Measurements from ENCODE around the gene FXYD6. TPM values are rescaled to one million over a fixed set of nuclear protein-coding genes. Genes with fewer than 3 reads are reported as not detected.

The FXYD6 gene
- total RNA-seq, 2 experiments from 2014 or later, result 0.31 TPM; not detected in 1

DNA sequence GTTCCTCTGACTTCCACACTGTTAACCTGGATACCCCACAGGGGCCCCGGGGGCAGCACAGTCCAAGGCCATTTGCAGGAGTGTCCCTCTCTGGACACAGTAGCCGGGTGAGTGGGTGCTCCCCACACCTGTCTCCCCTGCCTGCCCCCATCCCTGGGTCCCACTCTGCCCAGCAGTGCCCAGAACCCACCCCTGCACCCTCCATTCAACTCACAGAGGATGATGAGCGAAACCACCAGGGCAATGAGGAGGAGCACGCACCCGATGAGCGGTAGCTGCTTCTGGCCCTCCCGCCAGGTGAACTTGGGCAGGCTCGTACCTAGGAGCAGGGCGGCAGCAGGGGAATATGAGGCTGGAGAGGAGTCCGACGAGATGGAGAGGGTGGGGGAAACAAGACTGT is 40.5 kb upstream of the FXYD6 start:
- H3K27me3 Mint-ChIP-seq, result no peaks in the 10 kb centered on the region
- no peaks in the 10 kb centered on the region for H3K9me3 Mint-ChIP-seq
- H3K27ac Mint-ChIP-seq, result no peak overlapping the region
- no peak overlapping the region for H3K4me3 Mint-ChIP-seq
- ATAC-seq (ENCODE audit: low read depth) (no peak), DNase-seq (peak; percentile 22)
- POLR2A ChIA-PET, result no interaction called here
- H3K4me1 Mint-ChIP-seq, result peaks cover 15% of the 10 kb centered on the region
- no peaks in the 10 kb centered on the region for H3K36me3 Mint-ChIP-seq

DNA sequence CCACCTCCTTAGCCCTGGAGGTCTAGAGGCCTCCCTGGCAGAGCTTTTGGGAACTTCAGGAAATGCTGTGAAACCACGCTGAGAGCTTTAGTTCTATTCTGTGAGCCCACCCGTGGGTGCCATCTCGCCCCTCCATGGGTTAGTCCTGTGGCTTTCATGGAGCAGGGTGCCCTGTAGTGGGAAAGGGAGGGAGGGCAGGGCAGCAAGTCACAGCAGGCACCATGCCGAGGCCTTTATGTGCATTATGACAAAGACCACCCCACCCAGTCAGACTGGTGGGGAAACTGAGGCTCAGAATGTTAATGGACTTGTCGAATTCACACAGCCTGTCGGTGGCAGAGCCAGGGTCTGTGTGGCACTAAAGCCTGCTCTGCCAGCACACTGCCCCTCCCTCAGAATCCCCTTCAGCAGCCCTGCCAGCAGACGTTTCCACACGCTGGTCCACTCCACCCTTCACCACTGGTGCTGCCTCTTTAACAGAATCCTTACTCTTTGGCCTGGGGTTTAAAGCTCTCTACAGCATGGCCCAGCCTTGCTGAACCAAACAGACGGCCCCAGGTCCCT is 39.3 kb upstream of the FXYD6 start:
- H3K4me3 Mint-ChIP-seq, result no peak overlapping the region
- no peak for ATAC-seq (ENCODE audit: low read depth)

DNA sequence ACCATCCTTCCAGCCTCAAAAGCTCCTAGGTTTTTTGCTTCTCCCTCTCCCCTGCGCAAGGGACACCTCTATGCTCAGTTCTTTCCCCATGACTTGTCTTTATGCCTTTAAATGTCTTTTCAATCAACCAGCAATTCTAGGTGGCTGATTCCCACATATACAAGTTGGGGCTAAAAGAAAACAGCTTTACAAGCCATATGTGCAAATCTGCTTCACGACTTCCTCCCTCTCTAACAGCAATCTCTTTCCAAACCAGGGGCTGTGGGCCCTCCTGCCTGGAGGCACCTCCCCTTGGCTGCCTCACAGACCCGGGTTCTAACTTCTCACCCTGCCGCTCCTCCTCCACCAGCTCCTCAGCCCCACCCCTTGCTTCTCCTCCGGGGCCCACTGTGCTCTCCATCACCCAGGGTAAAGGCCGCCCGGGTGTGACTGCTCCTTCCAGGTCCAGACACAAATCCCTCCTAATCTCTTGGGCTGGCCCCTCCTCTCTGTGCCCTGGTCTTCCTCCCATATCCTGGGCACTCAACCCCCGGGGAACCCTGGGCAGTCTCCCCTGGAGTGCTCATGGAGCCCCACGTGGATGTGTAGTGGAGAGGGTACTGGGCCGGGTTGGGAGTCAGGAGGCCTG is 38.6 kb upstream of the FXYD6 start:
- ATAC-seq (ENCODE audit: low read depth) (no peak), DNase-seq (no peak)
- POLR2A ChIA-PET, result interaction anchor here (1.7 kb wide), 1 partner anchor 39 kb away, joined by 4 read pairs; no protein-coding TSS in a partner anchor
- Mint-ChIP-seq H3K36me3 (no peaks in the 10 kb centered on the region), H3K4me3 (no peak overlapping the region), H3K9me3 (no peaks in the 10 kb centered on the region), H3K27me3 (no peaks in the 10 kb centered on the region), H3K4me1 (peaks cover 16% of the 10 kb centered on the region), H3K27ac (no peak overlapping the region)

More for the DNA sequence above, 39.3 kb upstream of the FXYD6 start:
- no peak overlapping the region for H3K27ac Mint-ChIP-seq
- no peaks in the 10 kb centered on the region for H3K27me3 Mint-ChIP-seq
- peak; percentile 18 for DNase-seq
- no peaks in the 10 kb centered on the region for H3K9me3 Mint-ChIP-seq
- no peaks in the 10 kb centered on the region for H3K36me3 Mint-ChIP-seq
- POLR2A ChIA-PET, result interaction anchor here (1.7 kb wide), 1 partner anchor 40 kb away, joined by 4 read pairs; no protein-coding TSS in a partner anchor
- H3K4me1 Mint-ChIP-seq, result peaks cover 16% of the 10 kb centered on the region

DNA sequence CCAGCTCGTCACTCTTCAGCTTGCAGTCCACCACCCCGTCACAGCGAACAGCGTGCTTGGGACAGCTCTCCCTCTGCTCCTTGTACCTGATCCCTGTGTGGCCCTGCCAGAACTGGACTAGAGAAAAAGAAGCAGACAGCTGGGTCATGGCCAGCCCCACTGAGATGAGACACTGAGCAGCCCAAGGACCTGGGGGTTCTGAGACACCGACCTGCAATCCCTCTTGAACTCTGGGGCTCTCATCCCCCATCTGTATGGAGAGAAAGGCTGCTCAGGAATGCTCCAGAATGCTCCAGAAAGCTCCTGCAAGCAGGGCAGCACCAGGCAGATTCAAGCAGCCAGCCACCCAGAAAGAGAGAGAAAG is 37.9 kb upstream of the FXYD6 start:
- no peak for DNase-seq
- Mint-ChIP-seq H3K27me3 (no peaks in the 10 kb centered on the region), H3K27ac (no peak overlapping the region), H3K9me3 (no peaks in the 10 kb centered on the region), H3K4me1 (peaks cover 14% of the 10 kb centered on the region), H3K4me3 (no peak overlapping the region), H3K36me3 (no peaks in the 10 kb centered on the region)
- ATAC-seq (ENCODE audit: low read depth), result no peak
- POLR2A ChIA-PET, result interaction anchor here (0.6 to 1.7 kb wide), 2 partner anchors 38 to 192 kb away, joined by 3 to 4 read pairs; no protein-coding TSS in a partner anchor

DNA sequence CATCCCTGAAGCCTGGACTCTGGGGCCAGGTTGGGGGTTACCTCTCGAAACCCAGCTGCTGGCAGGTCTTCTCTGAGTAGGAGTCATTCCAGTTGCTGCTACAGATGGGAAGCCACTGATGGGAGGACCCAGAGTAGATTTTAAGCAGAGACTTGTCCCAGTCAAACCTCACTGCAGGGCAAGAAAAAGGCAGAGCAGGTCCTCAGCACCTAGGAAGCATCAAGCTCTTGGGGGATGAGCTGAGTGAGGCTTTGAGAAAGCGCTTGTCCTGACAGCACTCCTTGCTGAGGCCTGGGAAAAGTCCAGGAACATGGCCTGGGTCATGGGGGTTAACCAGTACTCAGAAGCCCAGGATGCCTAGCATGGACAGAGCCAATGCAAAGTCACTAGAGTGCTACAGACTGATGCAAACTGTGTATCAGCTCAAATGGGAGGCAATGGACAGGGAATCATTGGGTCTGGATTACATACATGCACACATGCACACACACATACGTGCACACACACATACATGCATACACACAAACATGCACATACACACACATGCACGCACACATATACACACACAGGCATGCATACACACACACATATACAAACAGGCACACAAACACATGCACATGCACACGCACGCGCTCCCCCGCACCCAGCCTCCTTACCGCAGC is 37.4 kb upstream of the FXYD6 start:
- no peaks in the 10 kb centered on the region for H3K27me3 Mint-ChIP-seq
- no peaks in the 10 kb centered on the region for H3K9me3 Mint-ChIP-seq
- no peak overlapping the region for H3K27ac Mint-ChIP-seq
- DNase-seq (no peak), ATAC-seq (ENCODE audit: low read depth) (no peak)
- H3K36me3 Mint-ChIP-seq, result no peaks in the 10 kb centered on the region
- H3K4me1 Mint-ChIP-seq, result peaks cover 13% of the 10 kb centered on the region
- H3K4me3 Mint-ChIP-seq, result no peak overlapping the region
- POLR2A ChIA-PET, result interaction anchor here (0.6 kb wide), 1 partner anchor 192 kb away, joined by 3 read pairs; no protein-coding TSS in a partner anchor

DNA sequence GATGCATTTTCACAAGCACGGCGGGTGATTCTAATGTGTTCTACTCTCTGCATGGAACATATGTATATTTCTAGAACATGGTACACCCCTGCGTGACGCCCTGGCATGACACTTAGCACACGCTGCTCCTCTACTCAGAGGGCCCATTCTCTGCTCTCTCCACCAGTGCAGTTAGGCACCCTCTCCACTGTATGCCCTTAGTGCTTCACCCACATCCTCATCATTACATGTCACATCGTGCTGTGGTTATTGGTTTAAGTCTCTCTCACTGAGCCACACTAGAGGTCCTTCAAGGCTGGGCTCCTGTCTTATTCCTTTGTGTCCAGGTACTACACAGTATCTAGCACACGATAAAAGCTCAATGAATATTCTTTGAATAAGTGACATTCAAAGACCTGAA is 36.0 kb upstream of the FXYD6 start:
- H3K4me3 Mint-ChIP-seq, result no peak overlapping the region
- H3K36me3 Mint-ChIP-seq, result no peaks in the 10 kb centered on the region
- H3K27ac Mint-ChIP-seq, result peak overlapping the region; percentile 1
- H3K9me3 Mint-ChIP-seq, result no peaks in the 10 kb centered on the region
- ATAC-seq (ENCODE audit: low read depth) (peak; percentile 85), DNase-seq (no peak)
- H3K4me1 Mint-ChIP-seq, result peaks cover 20% of the 10 kb centered on the region
- POLR2A ChIA-PET, result no interaction called here
- H3K27me3 Mint-ChIP-seq, result no peaks in the 10 kb centered on the region

DNA sequence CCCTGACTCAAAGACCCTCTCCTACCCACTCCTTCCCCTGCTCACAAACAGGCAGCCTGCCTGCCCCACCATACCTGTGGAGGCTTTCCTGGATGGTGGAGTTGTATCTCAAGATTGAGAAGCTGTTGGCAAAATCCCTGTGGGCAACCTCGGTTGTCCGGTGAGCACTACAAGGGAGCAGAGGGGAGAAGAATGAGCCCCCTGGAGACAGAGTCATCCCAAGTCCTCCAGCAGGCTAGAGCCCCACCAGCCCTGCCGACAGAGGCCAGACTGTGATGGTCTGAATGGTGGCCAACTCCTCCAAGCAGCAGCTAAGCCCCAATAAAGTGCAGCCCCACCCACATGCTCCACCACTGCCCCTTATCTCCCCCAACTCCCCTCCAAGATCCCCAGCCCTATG is 35.2 kb upstream of the FXYD6 start:
- H3K36me3 Mint-ChIP-seq, result no peaks in the 10 kb centered on the region
- no peaks in the 10 kb centered on the region for H3K9me3 Mint-ChIP-seq
- POLR2A ChIA-PET, result no interaction called here
- no peak overlapping the region for H3K4me3 Mint-ChIP-seq
- DNase-seq (no peak), ATAC-seq (ENCODE audit: low read depth) (no peak)
- H3K27me3 Mint-ChIP-seq, result no peaks in the 10 kb centered on the region
- H3K4me1 Mint-ChIP-seq, result peaks cover 23% of the 10 kb centered on the region
- H3K27ac Mint-ChIP-seq, result no peak overlapping the region

DNA sequence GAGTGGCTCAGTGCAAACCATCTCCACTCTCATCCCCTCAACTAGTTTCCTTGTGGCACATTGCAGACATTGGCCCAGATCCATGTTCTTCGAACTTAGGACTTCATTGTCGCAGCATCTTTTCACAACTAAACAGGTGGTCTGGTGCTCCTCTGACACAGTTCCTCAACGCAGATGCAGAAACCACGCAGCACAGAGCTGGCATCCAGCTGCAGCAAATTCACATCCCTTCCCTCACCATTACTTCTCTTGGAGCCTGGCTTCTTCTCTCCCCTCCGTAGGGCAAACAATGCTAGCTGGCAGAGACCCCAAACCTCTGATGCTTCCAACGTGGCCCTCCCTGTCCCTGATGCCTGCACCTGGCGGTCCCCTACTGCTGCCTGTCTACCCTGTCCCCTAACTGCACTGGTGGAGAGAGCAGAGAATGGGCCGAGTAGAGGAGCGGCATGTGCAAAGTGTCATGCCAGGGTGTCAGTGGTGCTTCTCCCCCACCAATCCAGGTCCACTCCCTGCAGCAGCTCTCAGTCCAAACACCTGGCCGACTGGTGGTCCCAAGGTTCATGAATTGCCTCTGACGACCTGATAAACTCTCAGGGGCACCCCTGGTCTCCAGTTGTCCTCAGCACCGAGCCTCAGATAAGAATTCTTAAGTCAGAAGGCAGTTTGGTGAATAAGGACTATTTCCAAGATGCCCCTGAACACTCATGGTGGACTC is 34.6 kb upstream of the FXYD6 start:
- POLR2A ChIA-PET, result no interaction called here

DNA sequence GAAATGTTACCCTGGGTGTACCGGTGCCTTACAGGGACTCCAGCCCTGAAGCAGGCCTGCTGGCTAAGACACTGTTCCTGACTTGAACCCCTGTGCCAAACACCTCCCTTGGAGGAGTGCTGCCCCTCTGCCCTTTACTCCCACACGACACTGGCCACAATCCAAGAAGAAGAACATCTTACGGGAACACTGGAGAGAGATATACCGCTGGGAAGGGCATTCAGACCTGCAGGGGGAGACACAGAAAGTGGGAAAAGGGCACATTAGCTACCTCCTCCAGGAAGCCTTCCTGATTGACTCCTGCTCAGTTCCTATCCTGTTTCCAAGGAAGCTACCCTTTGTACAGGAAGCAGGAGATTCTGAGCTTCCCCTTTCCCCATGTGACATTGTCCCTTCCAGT is 34.1 kb upstream of the FXYD6 start:
- Mint-ChIP-seq H3K36me3 (no peaks in the 10 kb centered on the region), H3K27me3 (no peaks in the 10 kb centered on the region), H3K4me3 (no peak overlapping the region), H3K27ac (no peak overlapping the region), H3K4me1 (peaks cover 23% of the 10 kb centered on the region), H3K9me3 (no peaks in the 10 kb centered on the region)
- POLR2A ChIA-PET, result no interaction called here
- ATAC-seq (ENCODE audit: low read depth) (no peak), DNase-seq (no peak)

More for the DNA sequence above, 34.6 kb upstream of the FXYD6 start:
- Mint-ChIP-seq H3K9me3 (no peaks in the 10 kb centered on the region), H3K4me3 (no peak overlapping the region), H3K4me1 (peaks cover 23% of the 10 kb centered on the region), H3K27ac (peak overlapping the region; percentile 40), H3K27me3 (no peaks in the 10 kb centered on the region), H3K36me3 (no peaks in the 10 kb centered on the region)
- ATAC-seq (ENCODE audit: low read depth) (no peak), DNase-seq (no peak)

DNA sequence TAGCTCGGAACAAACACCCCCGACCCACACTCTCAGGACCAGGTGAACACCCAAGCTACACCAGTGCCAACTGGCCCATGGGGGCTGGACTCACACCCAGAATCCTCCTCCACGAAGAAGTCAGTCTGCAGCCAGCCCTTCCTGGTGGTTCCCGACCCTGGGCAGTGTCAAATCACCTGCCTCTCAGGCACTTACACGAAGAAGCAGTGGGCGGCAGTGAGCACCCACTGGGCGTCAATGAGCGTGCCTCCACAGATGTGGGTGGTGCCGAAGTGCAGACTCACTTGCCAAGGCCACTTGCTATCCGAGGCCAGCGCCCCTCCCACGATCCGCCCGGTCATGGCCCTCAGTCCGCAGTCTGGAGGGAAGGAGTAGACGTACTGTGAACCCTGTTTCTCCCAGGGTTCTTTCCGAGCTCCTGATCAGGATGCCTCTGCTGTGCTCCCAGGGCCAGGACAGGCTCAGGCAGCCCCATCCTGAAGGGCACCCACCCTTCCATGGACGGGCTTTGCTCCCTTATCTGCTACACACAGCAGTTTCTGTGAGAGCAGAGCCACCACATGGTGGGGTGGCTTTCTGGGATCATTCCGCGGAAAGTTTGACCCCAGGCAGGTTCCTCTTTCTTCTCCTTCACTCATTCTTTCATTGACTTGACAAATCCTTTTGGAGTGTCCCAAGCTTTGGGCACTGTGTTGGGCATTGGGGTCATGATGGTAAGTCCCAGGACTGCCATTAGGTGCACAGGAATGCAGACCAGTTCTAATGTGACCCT is 33.3 kb upstream of the FXYD6 start:
- no peak overlapping the region for H3K4me3 Mint-ChIP-seq
- no peak overlapping the region for H3K27ac Mint-ChIP-seq
- no peaks in the 10 kb centered on the region for H3K27me3 Mint-ChIP-seq
- ATAC-seq (ENCODE audit: low read depth) (no peak), DNase-seq (peak; percentile 25)
- POLR2A ChIA-PET, result interaction anchor here (0.5 to 1.0 kb wide), 2 partner anchors 9 to 79 kb away, joined by 3 read pairs; no protein-coding TSS in a partner anchor
- no peaks in the 10 kb centered on the region for H3K36me3 Mint-ChIP-seq
- no peaks in the 10 kb centered on the region for H3K9me3 Mint-ChIP-seq
- peaks cover 25% of the 10 kb centered on the region for H3K4me1 Mint-ChIP-seq

DNA sequence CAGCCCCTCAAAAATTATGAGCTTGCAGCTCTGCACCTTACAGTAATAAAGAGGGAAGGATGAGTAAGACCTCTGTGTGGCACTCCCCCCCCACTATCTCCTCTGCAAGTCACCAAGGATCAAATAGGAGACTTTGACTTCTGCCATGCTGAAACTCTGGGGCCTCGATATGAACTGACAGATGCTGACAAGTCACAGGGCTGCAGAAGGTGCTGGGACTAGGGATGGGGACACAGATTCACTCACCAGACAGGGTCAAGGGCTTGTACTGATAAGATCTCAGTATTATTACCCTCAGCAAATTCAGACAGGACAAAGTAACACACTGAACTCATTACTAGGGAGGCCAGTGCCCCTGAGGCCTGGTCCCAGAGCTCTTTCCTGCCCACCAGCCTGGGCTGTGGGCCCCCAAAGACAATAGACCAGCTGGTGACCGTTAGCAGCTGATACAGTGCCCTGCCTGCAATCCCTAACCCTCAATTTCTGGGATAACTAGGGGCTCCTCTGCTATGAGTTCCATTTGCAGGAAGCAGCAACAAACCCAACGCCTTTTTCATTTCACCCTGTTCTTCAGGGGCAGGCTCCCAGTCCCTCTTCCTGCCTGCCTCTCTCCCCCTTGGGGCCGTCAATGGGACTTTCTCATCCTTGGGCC is 32.6 kb upstream of the FXYD6 start:
- Mint-ChIP-seq H3K36me3 (no peaks in the 10 kb centered on the region), H3K27ac (no peak overlapping the region), H3K9me3 (no peaks in the 10 kb centered on the region), H3K27me3 (no peaks in the 10 kb centered on the region), H3K4me3 (no peak overlapping the region), H3K4me1 (peaks cover 25% of the 10 kb centered on the region)
- ATAC-seq (ENCODE audit: low read depth) (no peak), DNase-seq (peak; percentile 15)
- POLR2A ChIA-PET, result interaction anchor here (0.5 to 1.0 kb wide), 2 partner anchors 9 to 78 kb away, joined by 3 read pairs; no protein-coding TSS in a partner anchor

DNA sequence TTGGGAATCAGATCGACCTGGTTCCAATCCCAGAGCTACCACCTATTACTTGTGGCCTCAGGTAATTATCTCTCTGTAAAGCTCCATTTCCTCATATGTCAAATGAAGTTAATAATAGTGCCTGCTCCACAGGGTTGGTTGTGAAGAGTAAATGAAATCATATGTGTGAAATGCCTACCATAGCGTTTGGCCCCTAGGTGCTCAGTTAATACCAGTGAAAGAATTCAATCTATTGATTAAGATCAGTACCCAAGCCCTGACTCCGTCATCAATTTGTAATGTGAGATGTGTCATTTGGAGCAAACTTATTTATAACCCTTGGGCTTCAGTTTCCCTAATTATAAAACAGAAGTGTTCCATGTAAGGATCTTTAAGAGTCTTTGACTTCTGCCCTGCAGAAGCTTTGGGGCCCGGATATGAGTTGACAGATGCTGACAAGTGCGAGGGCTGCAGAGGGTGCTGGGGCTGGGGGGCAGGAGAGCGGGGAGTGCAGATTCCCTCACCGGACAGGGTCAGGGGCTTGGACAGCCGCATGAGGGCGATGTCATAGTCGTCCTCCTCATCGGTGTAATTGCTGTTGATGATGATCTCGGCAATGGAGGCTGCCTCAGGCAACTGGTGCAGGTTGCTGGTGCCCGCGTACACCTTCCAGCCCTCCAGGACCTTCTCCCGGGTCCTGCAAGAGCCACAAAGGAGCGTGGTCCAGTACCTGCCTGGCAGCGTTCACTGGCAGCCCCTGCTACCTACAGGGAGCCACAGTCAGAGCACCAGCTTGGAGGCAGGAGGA is 31.8 kb upstream of the FXYD6 start:
- H3K36me3 Mint-ChIP-seq, result no peaks in the 10 kb centered on the region
- peak overlapping the region; percentile 11 for H3K4me3 Mint-ChIP-seq
- H3K27me3 Mint-ChIP-seq, result no peaks in the 10 kb centered on the region
- no peaks in the 10 kb centered on the region for H3K9me3 Mint-ChIP-seq
- POLR2A ChIA-PET, result no interaction called here
- no peak for ATAC-seq (ENCODE audit: low read depth)
- DNase-seq, result no peak
- H3K4me1 Mint-ChIP-seq, result peaks cover 25% of the 10 kb centered on the region
- H3K27ac Mint-ChIP-seq, result peak overlapping the region; percentile 17

All from activated naive CD8-positive, alpha-beta T cell treated with anti-CD3 and anti-CD28 coated beads, Interleukin-2, amount 10 ng/mL, durations not matched to agents 7 days and 5 days (primary cell).